Gastroesophageal sphincter (tissue), 3 donors: ENCODE measurements around the gene ZNF653.

Experiments
- POLR2AphosphoS5 ChIP-seq: sonication (generic); formaldehyde crosslinking; IDR thresholded peaks from one replicate; pipeline ENCODE4 v1.6.1; 2017; ENCODE audit warnings: antibody characterized with exemption
- TF ChIP-seq, protein P1 (sequence below), 4 experiments: fragments of 200-600 bp in 2 of 4; fragments of 450-650 bp in 2 of 4; sonication (generic) in 1 of 4; IDR thresholded peaks; one replicate each; pipeline ENCODE4 v1.5.1; 2017 to 2019; ENCODE audit warnings: antibody characterized with exemption in 4 of 4, mild to moderate bottlenecking in 2 of 4, moderate library complexity in 2 of 4

DNA sequence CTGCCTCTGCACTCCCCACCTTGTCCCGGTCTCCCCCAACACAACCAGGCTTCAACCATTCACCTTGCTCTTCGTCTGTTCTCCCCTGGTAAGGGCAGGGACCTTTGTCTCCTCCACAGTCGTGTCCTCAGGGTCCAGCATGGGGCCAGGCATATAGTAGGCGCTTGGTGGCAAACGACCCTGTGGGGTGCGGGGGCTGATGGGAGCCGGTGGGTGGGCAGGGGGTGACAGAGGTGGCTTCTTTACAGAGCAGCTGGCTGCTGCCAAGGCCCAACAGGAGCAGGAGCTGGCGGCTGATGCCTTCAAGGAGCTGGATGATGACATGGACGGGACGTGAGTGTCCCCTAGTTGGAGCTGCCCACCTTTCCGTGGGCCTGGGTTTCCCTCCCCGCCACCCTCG is 60.5 kb downstream of the ZNF653 start:
- no peak for TF ChIP-seq POLR2AphosphoS5
- TF ChIP-seq, protein P1, sequence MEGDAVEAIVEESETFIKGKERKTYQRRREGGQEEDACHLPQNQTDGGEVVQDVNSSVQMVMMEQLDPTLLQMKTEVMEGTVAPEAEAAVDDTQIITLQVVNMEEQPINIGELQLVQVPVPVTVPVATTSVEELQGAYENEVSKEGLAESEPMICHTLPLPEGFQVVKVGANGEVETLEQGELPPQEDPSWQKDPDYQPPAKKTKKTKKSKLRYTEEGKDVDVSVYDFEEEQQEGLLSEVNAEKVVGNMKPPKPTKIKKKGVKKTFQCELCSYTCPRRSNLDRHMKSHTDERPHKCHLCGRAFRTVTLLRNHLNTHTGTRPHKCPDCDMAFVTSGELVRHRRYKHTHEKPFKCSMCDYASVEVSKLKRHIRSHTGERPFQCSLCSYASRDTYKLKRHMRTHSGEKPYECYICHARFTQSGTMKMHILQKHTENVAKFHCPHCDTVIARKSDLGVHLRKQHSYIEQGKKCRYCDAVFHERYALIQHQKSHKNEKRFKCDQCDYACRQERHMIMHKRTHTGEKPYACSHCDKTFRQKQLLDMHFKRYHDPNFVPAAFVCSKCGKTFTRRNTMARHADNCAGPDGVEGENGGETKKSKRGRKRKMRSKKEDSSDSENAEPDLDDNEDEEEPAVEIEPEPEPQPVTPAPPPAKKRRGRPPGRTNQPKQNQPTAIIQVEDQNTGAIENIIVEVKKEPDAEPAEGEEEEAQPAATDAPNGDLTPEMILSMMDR (IDR thresholded peaks at IDR 0.05) = no peak
